Endothelial cell of umbilical vein (primary cell): Measurements from ENCODE around the gene TNFAIP8L1. TPM values are rescaled to one million over a fixed set of nuclear protein-coding genes. Genes with fewer than 3 reads are reported as not detected.

Experiments used
- BruUV-seq: library from RNA; stranded (reverse); fragments of 400-500 nt; replicated peaks from 2 replicates; lab custom pipeline; 2021; lab: Mats Ljungman, UMichigan
- CTCF ChIA-PET: fragments of 300-600, 350-600 bp; sonication (Branson Sonifier 250); formaldehyde crosslinking; loops from one replicate; lab custom pipeline; 2021; ENCODE audit warnings: antibody characterized with exemption, inconsistent platforms; lab: Charles Lee
- POLR2A ChIA-PET: fragments of 300-600, 350-600 bp; sonication (Branson Sonifier 250); formaldehyde crosslinking; loops from one replicate; lab custom pipeline; 2021; ENCODE audit warnings: antibody characterized with exemption, inconsistent platforms; lab: Charles Lee
- DNase-seq: peaks from one replicate; pipeline ENCODE4 v3.0.0-alpha.2; 2011; ENCODE audit warnings: low read depth, low spot score
- FAIRE-seq: peaks from 2 replicates; lab custom pipeline; 2011; peaks lifted over from hg19 to GRCh38; lab: Jason Lieb, UNC
- H2AFZ ChIP-seq: 2 replicates; pipeline ENCODE4 v1.6.0; 2012; ENCODE audit warnings: low read depth, low read length, control low read depth, inconsistent platforms
- H3K27ac ChIP-seq: 2 replicates; pipeline ENCODE4 v1.5.1; 2011; ENCODE audit warnings: low read depth, mild to moderate bottlenecking, control low read depth, low read length, moderate library complexity; ENCODE audit not compliant: insufficient read depth
- H3K27me3 ChIP-seq, 2 experiments: 2 replicates each; pipeline versions ENCODE4 v1.6.0 to v1.6.1; 2011; ENCODE audit warnings: low read length in 2 of 2, mixed read lengths in 1 of 2; ENCODE audit not compliant: control insufficient read depth in 2 of 2, insufficient read depth in 2 of 2
- H3K36me3 ChIP-seq, 2 experiments: 2 replicates in 1 of 2; 3 replicates in 1 of 2; pipeline ENCODE4 v1.5.1; 2011; ENCODE audit warnings: low read length in 2 of 2, mild to moderate bottlenecking in 1 of 2, moderate library complexity in 1 of 2; ENCODE audit not compliant: control insufficient read depth in 2 of 2, insufficient read depth in 2 of 2; ENCODE audit errors: extremely low read depth in 1 of 2
- H3K4me1 ChIP-seq: 3 replicates; pipeline ENCODE4 v1.5.1; 2011; ENCODE audit warnings: mild to moderate bottlenecking, low read length; ENCODE audit not compliant: control insufficient read depth, insufficient read depth; ENCODE audit errors: extremely low read depth
- H3K4me2 ChIP-seq: 2 replicates; pipeline ENCODE4 v1.6.1; 2011; ENCODE audit warnings: low read length, control low read depth, mixed read lengths; ENCODE audit not compliant: insufficient read depth
- H3K4me3 ChIP-seq, 3 experiments: fragments of 200-600 bp in 1 of 3; sonication (generic), shearing (Covaris generic) in 1 of 3; replicated peaks in 1 of 3; 2 replicates each; pipeline ENCODE4 v1.5.1; 2011 to 2016; ENCODE audit warnings: control low read depth in 3 of 3, low read length in 3 of 3, mild to moderate bottlenecking in 2 of 3, inconsistent platforms in 1 of 3, low read depth in 1 of 3, moderate library complexity in 1 of 3; ENCODE audit not compliant: insufficient read depth in 1 of 3
- H3K79me2 ChIP-seq: 2 replicates; pipeline ENCODE4 v1.6.0; 2012; ENCODE audit warnings: low read length, inconsistent platforms; ENCODE audit not compliant: control insufficient read depth, insufficient read depth
- H3K9ac ChIP-seq: replicated peaks from 2 replicates; pipeline ENCODE3; 2011; ENCODE audit warnings: low read length, control low read depth; ENCODE audit not compliant: insufficient read depth; ENCODE audit errors: extremely low read depth
- H3K9me1 ChIP-seq: replicated peaks from 3 replicates; pipeline ENCODE4 v1.6.0; 2011; ENCODE audit warnings: mild to moderate bottlenecking, low read length; ENCODE audit not compliant: control insufficient read depth, insufficient read depth; ENCODE audit errors: extremely low read depth
- H3K9me3 ChIP-seq: replicated peaks from 2 replicates; pipeline ENCODE4 v1.5.1; 2012; ENCODE audit warnings: low read length, inconsistent platforms; ENCODE audit not compliant: control insufficient read depth, insufficient read depth
- H4K20me1 ChIP-seq: replicated peaks from 2 replicates; pipeline ENCODE3; 2011; ENCODE audit warnings: mild to moderate bottlenecking, low read length; ENCODE audit not compliant: control insufficient read depth, insufficient read depth; ENCODE audit errors: extremely low read depth
- CTCF ChIP-seq, 2 donors: IDR thresholded peaks; 1 replicate in 1 of 2; 2 replicates in 1 of 2; pipeline ENCODE4 v1.5.1; 2011; ENCODE audit warnings: low read length in 2 of 2, mild to moderate bottlenecking in 2 of 2, moderate library complexity in 2 of 2, control low read depth in 1 of 2, inconsistent platforms in 1 of 2, low read depth in 1 of 2; ENCODE audit not compliant: insufficient read depth in 1 of 2; ENCODE audit errors: extremely low read depth in 1 of 2
- EZH2 ChIP-seq: IDR thresholded peaks from 2 replicates; pipeline ENCODE4 v1.6.1; 2012; ENCODE audit warnings: borderline replicate concordance, low read depth, mild to moderate bottlenecking, moderate library complexity, low read length, inconsistent platforms; ENCODE audit not compliant: severe bottlenecking
- FOS ChIP-seq: IDR thresholded peaks from 2 replicates; pipeline ENCODE4 v1.6.1; 2011; ENCODE audit warnings: mild to moderate bottlenecking, low read length, moderate library complexity, borderline replicate concordance; ENCODE audit not compliant: insufficient read depth
- GATA2 ChIP-seq: IDR thresholded peaks from 2 replicates; pipeline ENCODE4 v1.7.0; 2011; ENCODE audit warnings: low read depth, mild to moderate bottlenecking, moderate library complexity, mixed read lengths, low read length; ENCODE audit not compliant: insufficient read length, insufficient read depth
- JUN ChIP-seq: IDR thresholded peaks from 2 replicates; pipeline ENCODE4 v1.6.1; 2011; ENCODE audit warnings: borderline replicate concordance, low read depth; ENCODE audit not compliant: insufficient read length, insufficient read depth
- MYC ChIP-seq: IDR thresholded peaks from one replicate; pipeline ENCODE4 v1.6.1; 2011; ENCODE audit warnings: mild to moderate bottlenecking, low read depth, low read length
- POLR2A ChIP-seq: IDR thresholded peaks from 2 replicates; pipeline ENCODE4 v1.6.1; 2012; ENCODE audit warnings: low read depth, mild to moderate bottlenecking, control low read depth, low read length
- POLR2AphosphoS5 ChIP-seq: IDR thresholded peaks from 2 replicates; pipeline ENCODE4 v1.6.1; 2012; ENCODE audit warnings: low read depth, mild to moderate bottlenecking, control low read depth, low read length, moderate library complexity; ENCODE audit not compliant: insufficient read depth
- dilution Hi-C: fragments of 300-500 bp; cut with MboI; formaldehyde crosslinking; loops from one replicate; pipeline ENCODE4 v1.15.0; 2019; ENCODE audit warnings: low sequenced_read_pairs; ENCODE audit not compliant: extremely low pct_ligation_motif_present
- intact Hi-C: fragments of 100-400 bp; cut with micrococcal nuclease; formaldehyde crosslinking; loops from one replicate; pipeline ENCODE4 v1.10.0; 2022
- polyA plus RNA-seq, 4 experiments: library from polyadenylated mRNA; depleted of rRNA in 3 of 4; stranded (reverse) in 3 of 4; unstranded in 1 of 4; fragments of >200 nt; gene quantifications; 2 replicates each; pipeline versions ENCODE4 v1.2.1 to v1.2.3, GENCODE V29; 2011 to 2012; ENCODE audit warnings: missing spikeins in 1 of 4
- total RNA-seq: library from RNA; stranded (reverse); gene quantifications from 2 replicates; pipeline ENCODE4 v1.2.3, GENCODE V29; 2021
- TF ChIP-seq, protein P1 (sequence below): IDR thresholded peaks from 2 replicates; pipeline ENCODE4 v1.6.1; 2011; ENCODE audit not compliant: insufficient read depth, insufficient read length

Gene TNFAIP8L1
- total and polyA plus RNA-seq, 2 donors (not counting 3 experiments of a cell fraction or from before 2014, with no cell fraction given) = 40.0 to 56.1 TPM

DNA sequence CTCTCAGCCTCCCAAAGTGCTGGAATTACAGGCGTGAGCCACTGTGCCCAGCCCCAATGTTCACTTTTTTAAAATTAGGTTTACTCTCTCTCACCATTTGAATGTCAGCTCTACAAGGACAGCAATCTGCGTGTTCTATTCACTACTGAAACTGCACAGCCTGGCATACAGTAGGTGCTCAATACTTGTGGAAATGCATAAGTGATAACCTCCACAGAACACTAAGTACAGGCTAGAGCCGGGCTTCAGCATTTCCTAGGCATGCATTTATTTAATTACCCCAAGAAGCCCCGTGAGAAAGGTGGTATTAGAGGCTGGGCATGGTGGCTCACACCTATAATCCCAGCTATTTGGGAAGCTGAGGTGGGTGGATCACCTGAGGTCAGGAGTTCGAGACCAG is 33.1 kb upstream of the TNFAIP8L1 start:
- BruUV-seq = no TSS peak
- FAIRE-seq = no peak
- POLR2A ChIA-PET = no interaction called here

More for the DNA sequence above, 33.1 kb upstream of the TNFAIP8L1 start:
- Histone ChIP-seq H3K4me2 (no peak overlapping the region), H3K27me3 (peaks cover 0 to 6% of the 10 kb centered on the region in 2 experiments), H3K79me2 (no peaks in the 10 kb centered on the region), H3K9me1 (no peaks in the 10 kb centered on the region), H3K4me1 (no peaks in the 10 kb centered on the region), H3K9ac (no peak overlapping the region), H3K36me3 (no peaks in the 10 kb centered on the region), H3K4me3 (no peak overlapping the region), H4K20me1 (no peaks in the 10 kb centered on the region), H3K27ac (no peak overlapping the region), H2AFZ (no peak overlapping the region), H3K9me3 (no peaks in the 10 kb centered on the region)
- no peak for DNase-seq
- dilution Hi-C loops (no loop called here), intact Hi-C loops (no loop called here)
- no peak for TF ChIP-seq GATA2
- no peak for TF ChIP-seq CTCF (IDR thresholded peaks at IDR 0.05; ENCODE audit: extremely low read depth in 1 of 2, insufficient read depth in 1 of 2, low read depth in 1 of 2, low read length in 2 of 2)
- TF ChIP-seq POLR2A = no peak
- no peak for TF ChIP-seq POLR2AphosphoS5
- TF ChIP-seq, protein P1, sequence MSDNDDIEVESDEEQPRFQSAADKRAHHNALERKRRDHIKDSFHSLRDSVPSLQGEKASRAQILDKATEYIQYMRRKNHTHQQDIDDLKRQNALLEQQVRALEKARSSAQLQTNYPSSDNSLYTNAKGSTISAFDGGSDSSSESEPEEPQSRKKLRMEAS = no peak
- no peak for TF ChIP-seq MYC
- TF ChIP-seq JUN = no peak
- no peak for TF ChIP-seq EZH2
- TF ChIP-seq FOS = no peak
- CTCF ChIA-PET = interaction anchor here (0.9 to 3.0 kb wide), 4 partner anchors 17 to 27 kb away, joined by 3 to 12 read pairs (median 6); no protein-coding TSS in a partner anchor
